H1 (cell line): ENCODE results near the gene ELAVL1. TPM values are rescaled to one million over a fixed set of nuclear protein-coding genes. Genes with fewer than 3 reads are reported as not detected.

ENCODE experiments used
- CTCF ChIA-PET: fragments of 300-600 bp; sonication (Branson Sonifier 250); formaldehyde crosslinking; loops from one replicate; lab custom pipeline; 2021; ENCODE audit not compliant: partially characterized antibody; lab: Charles Lee
- POLR2A ChIA-PET: fragments of 300-600 bp; sonication (Branson Sonifier 250); formaldehyde crosslinking; loops from one replicate; lab custom pipeline; 2021; ENCODE audit warnings: inconsistent platforms; ENCODE audit not compliant: partially characterized antibody; lab: Charles Lee
- DNase-seq, 2 experiments: peaks; one replicate each; pipeline versions ENCODE4 v3.0.0 to v3.0.0-alpha.2; 2010 to 2022; ENCODE audit warnings: low spot score in 2 of 2, low read depth in 1 of 2, mixed read lengths in 1 of 2
- FAIRE-seq: peaks from 2 replicates; lab custom pipeline; 2011; peaks lifted over from hg19 to GRCh38; lab: Jason Lieb, UNC
- H2AFZ ChIP-seq: 2 replicates; pipeline ENCODE4 v1.8.1; 2012; ENCODE audit warnings: low read length, inconsistent platforms
- H2AK5ac ChIP-seq: 2 replicates; pipeline ENCODE4 v1.6.1; 2013; ENCODE audit warnings: low read depth, low read length
- H2BK120ac ChIP-seq: replicated peaks from 2 replicates; pipeline ENCODE3; 2013; ENCODE audit warnings: low read depth, low read length, inconsistent platforms
- H2BK12ac ChIP-seq: 2 replicates; pipeline ENCODE4 v1.6.1; 2013; ENCODE audit warnings: low read depth, low read length
- H2BK15ac ChIP-seq: 2 replicates; pipeline ENCODE4 v1.6.1; 2013; ENCODE audit warnings: low read length
- H2BK20ac ChIP-seq: 2 replicates; pipeline ENCODE4 v1.6.1; 2013; ENCODE audit warnings: low read length
- H2BK5ac ChIP-seq: 2 replicates; pipeline ENCODE4 v1.6.1; 2013; ENCODE audit warnings: low read depth, low read length
- H3K14ac ChIP-seq: 2 replicates; pipeline ENCODE4 v1.6.1; 2013; ENCODE audit warnings: inconsistent platforms; ENCODE audit not compliant: insufficient read length
- H3K18ac ChIP-seq: 2 replicates; pipeline ENCODE4 v1.6.1; 2013; ENCODE audit warnings: low read length; ENCODE audit errors: extremely low read depth
- H3K23ac ChIP-seq: 2 replicates; pipeline ENCODE4 v1.6.1; 2013; ENCODE audit warnings: inconsistent platforms; ENCODE audit not compliant: insufficient read length
- H3K23me2 ChIP-seq: 2 replicates; pipeline ENCODE4 v1.6.1; 2013; ENCODE audit warnings: low read depth, low read length
- H3K27ac ChIP-seq: 2 replicates; pipeline ENCODE4 v1.6.1; 2011; ENCODE audit warnings: low read depth, low read length, inconsistent platforms
- H3K27me3 ChIP-seq, 4 experiments: replicated peaks in 1 of 4; 1 replicate in 1 of 4; 2 replicates in 3 of 4; pipeline versions ENCODE4 v1.6.1 to v1.8.1; 2011 to 2013; ENCODE audit warnings: low read length in 3 of 4, mild to moderate bottlenecking in 3 of 4, inconsistent platforms in 2 of 4, mixed read lengths in 2 of 4, moderate library complexity in 1 of 4; ENCODE audit not compliant: control insufficient read depth in 3 of 4, insufficient read depth in 3 of 4; ENCODE audit errors: extremely low read depth in 1 of 4
- H3K36me3 ChIP-seq, 4 experiments: 2 replicates each; pipeline versions ENCODE4 v1.6.1 to v1.8.1; 2011 to 2013; ENCODE audit warnings: mild to moderate bottlenecking in 4 of 4, low read length in 3 of 4, moderate library complexity in 2 of 4, control low read depth in 1 of 4, inconsistent platforms in 1 of 4; ENCODE audit not compliant: insufficient read depth in 4 of 4, control insufficient read depth in 2 of 4
- H3K4ac ChIP-seq: replicated peaks from 2 replicates; pipeline ENCODE3; 2013; ENCODE audit warnings: low read length, low read depth, mixed read lengths, inconsistent platforms; ENCODE audit not compliant: insufficient read length
- H3K4me1 ChIP-seq, 4 experiments: replicated peaks in 1 of 4; 1 replicate in 1 of 4; 2 replicates in 3 of 4; pipeline versions ENCODE4 v1.6.1 to v1.8.1; 2011 to 2013; ENCODE audit warnings: low read length in 3 of 4, inconsistent platforms in 2 of 4, mixed read lengths in 1 of 4; ENCODE audit not compliant: insufficient read depth in 4 of 4, control insufficient read depth in 3 of 4
- H3K4me2 ChIP-seq, 2 experiments: 2 replicates each; pipeline versions ENCODE4 v1.6.1 to v1.8.1; 2011 to 2013; ENCODE audit warnings: low read depth in 2 of 2, low read length in 2 of 2, control low read depth in 1 of 2, inconsistent platforms in 1 of 2, mild to moderate bottlenecking in 1 of 2; ENCODE audit not compliant: insufficient read depth in 1 of 2
- H3K4me3 ChIP-seq, 4 experiments: fragments of 200-600, 300-600 bp in 1 of 4; sonication (generic), shearing (Covaris generic), sonication (Bioruptor Twin) in 1 of 4; 2 replicates each; pipeline versions ENCODE4 v1.5.1 to v1.8.1; 2011 to 2016; ENCODE audit warnings: low read length in 4 of 4, low read depth in 3 of 4, control low read depth in 2 of 4, inconsistent platforms in 2 of 4, mild to moderate bottlenecking in 2 of 4, mixed read lengths in 1 of 4, moderate library complexity in 1 of 4; ENCODE audit not compliant: insufficient read depth in 2 of 4; ENCODE audit errors: extremely low read depth in 1 of 4
- H3K56ac ChIP-seq: replicated peaks from 2 replicates; pipeline ENCODE3; 2013; ENCODE audit warnings: low read depth, mild to moderate bottlenecking, mixed read lengths, low read length, inconsistent platforms; ENCODE audit not compliant: insufficient read length
- H3K79me1 ChIP-seq: 2 replicates; pipeline ENCODE4 v1.6.1; 2013; ENCODE audit warnings: low read depth, low read length, control low read depth
- H3K79me2 ChIP-seq, 2 experiments: 2 replicates each; pipeline versions ENCODE4 v1.6.1 to v1.8.1; 2012 to 2013; ENCODE audit warnings: low read length in 2 of 2, mild to moderate bottlenecking in 2 of 2, inconsistent platforms in 1 of 2; ENCODE audit not compliant: insufficient read depth in 2 of 2, control insufficient read depth in 1 of 2
- H3K9ac ChIP-seq, 4 experiments: replicated peaks in 1 of 4; 1 replicate in 1 of 4; 2 replicates in 3 of 4; pipeline versions ENCODE4 v1.6.1 to v1.8.1; 2011 to 2013; ENCODE audit warnings: low read depth in 3 of 4, low read length in 3 of 4, control low read depth in 2 of 4, mild to moderate bottlenecking in 2 of 4, moderate library complexity in 2 of 4, inconsistent platforms in 1 of 4; ENCODE audit errors: extremely low read depth in 1 of 4
- H3K9me3 ChIP-seq, 2 experiments: 2 replicates each; pipeline versions ENCODE4 v1.6.1 to v1.8.1; 2012 to 2013; ENCODE audit warnings: mild to moderate bottlenecking in 2 of 2, moderate library complexity in 2 of 2, control low read depth in 1 of 2, inconsistent platforms in 1 of 2, low read depth in 1 of 2, low read length in 1 of 2, mixed read lengths in 1 of 2; ENCODE audit not compliant: insufficient read depth in 2 of 2
- H4K20me1 ChIP-seq, 2 experiments: replicated peaks in 1 of 2; 2 replicates each; pipeline versions ENCODE3 to v1.8.1; 2011 to 2013; ENCODE audit warnings: inconsistent platforms in 2 of 2, low read length in 2 of 2, mild to moderate bottlenecking in 1 of 2; ENCODE audit not compliant: insufficient read depth in 2 of 2, control insufficient read depth in 1 of 2
- H4K5ac ChIP-seq: 2 replicates; pipeline ENCODE4 v1.6.1; 2013; ENCODE audit warnings: low read length, low read depth, mixed read lengths, inconsistent platforms; ENCODE audit not compliant: insufficient read length
- H4K8ac ChIP-seq: 2 replicates; pipeline ENCODE4 v1.8.0; 2013; ENCODE audit warnings: mild to moderate bottlenecking, moderate library complexity, low read length, inconsistent platforms; ENCODE audit not compliant: insufficient read depth; ENCODE audit errors: extremely low read depth
- H4K91ac ChIP-seq: replicated peaks from 2 replicates; pipeline ENCODE3; 2013; ENCODE audit warnings: low read length, mixed read lengths, inconsistent platforms; ENCODE audit not compliant: insufficient read length
- BACH1 ChIP-seq: IDR thresholded peaks from 2 replicates; pipeline ENCODE4 v1.6.1; 2012; ENCODE audit warnings: low read length, improper control_type of control experiment
- EZH2 ChIP-seq: fragments of 200-600 bp; sonication (generic); IDR thresholded peaks from 2 replicates; pipeline ENCODE4 v1.7.1; 2012; ENCODE audit warnings: low read depth, mild to moderate bottlenecking, moderate library complexity, low read length, inconsistent platforms; ENCODE audit not compliant: severe bottlenecking
- POLR2A ChIP-seq, 2 experiments: IDR thresholded peaks; 1 replicate in 1 of 2; 2 replicates in 1 of 2; pipeline ENCODE4 v1.6.1; 2011; ENCODE audit warnings: low read depth in 2 of 2, low read length in 2 of 2, mild to moderate bottlenecking in 2 of 2; ENCODE audit errors: control extremely low read depth in 1 of 2
- RFX5 ChIP-seq: IDR thresholded peaks from 2 replicates; pipeline ENCODE4 v1.6.1; 2011; ENCODE audit warnings: low read depth, low read length, improper control_type of control experiment, borderline replicate concordance
- SP4 ChIP-seq: IDR thresholded peaks from 2 replicates; pipeline ENCODE4 v1.6.1; 2012; ENCODE audit warnings: low read length, inconsistent platforms
- TBP ChIP-seq: IDR thresholded peaks from 2 replicates; pipeline ENCODE4 v1.6.1; 2011; ENCODE audit warnings: low read depth, low read length, improper control_type of control experiment
- USF2 ChIP-seq: IDR thresholded peaks from 2 replicates; pipeline ENCODE4 v1.6.1; 2011; ENCODE audit warnings: low read length, improper control_type of control experiment
- WGBS, 2 experiments: shearing (Covaris generic) in 1 of 2; methylation state at CpG; one replicate each; pipeline versions ENCODE4 v1.1.6 to v1.1.7; 2013 to 2015; ENCODE audit warnings: low lambda C conversion rate in 2 of 2, mixed read lengths in 2 of 2, inconsistent platforms in 1 of 2, low coverage in 1 of 2, missing lambda C conversion rate in 1 of 2; ENCODE audit not compliant: insufficient replicate concordance in 2 of 2, insufficient coverage in 1 of 2, insufficient read length in 1 of 2; ENCODE audit errors: extremely low coverage in 1 of 2, missing lambda C conversion rate in 1 of 2; 5-methylcytosine and 5-hydroxymethylcytosine counted together
- polyA plus RNA-seq, 7 experiments: library from polyadenylated mRNA; depleted of rRNA in 3 of 7; stranded (reverse) in 5 of 7; unstranded in 2 of 7; fragments of >200 nt in 5 of 7; fragments of 200-250 nt in 2 of 7; gene quantifications; 1 replicate in 5 of 7; 2 replicates in 1 of 7; 4 replicates in 1 of 7; pipeline versions ENCODE4 v1.2.1 to v1.2.3, GENCODE V29; 2011 to 2013; ENCODE audit warnings: missing spikeins in 2 of 7, mixed read lengths in 2 of 7
- total RNA-seq: library from RNA; stranded (reverse); fragmentation: NEBNext Ultra II Directional; extraction: Animal tissue kit (Norgen Biotek cat#: 25700); gene quantifications from 2 replicates; pipeline ENCODE4 v1.2.1, GENCODE V29; 2021
- TF ChIP-seq, protein P1 (sequence below): IDR thresholded peaks from 2 replicates; pipeline ENCODE4 v1.6.1; 2012; ENCODE audit warnings: low read length, inconsistent platforms

Gene ELAVL1
- total and polyA plus RNA-seq, 2 of the 8 experiments (the other 6 are each of a cell fraction or from before 2014, with no cell fraction given), result 56.7 to 163 TPM

GRCh38 chr19:7963566-7963965, 41.9 kb downstream of the ELAVL1 start:
- H2AFZ ChIP-seq, result no peak overlapping the region
- CTCF ChIA-PET, result interaction anchor here (1.1 to 1.4 kb wide), 2 partner anchors 19 to 34 kb away, joined by 3 to 5 read pairs; no protein-coding TSS in a partner anchor
- TF ChIP-seq POLR2A (IDR thresholded peaks at IDR 0.05; ENCODE audit: control extremely low read depth in 1 of 2, low read depth in 2 of 2, low read length in 2 of 2) (no peak), SP4 (no peak), EZH2 (no peak), BACH1 (no peak), RFX5 (no peak), USF2 (no peak), TBP (no peak)
- TF ChIP-seq, protein P1, sequence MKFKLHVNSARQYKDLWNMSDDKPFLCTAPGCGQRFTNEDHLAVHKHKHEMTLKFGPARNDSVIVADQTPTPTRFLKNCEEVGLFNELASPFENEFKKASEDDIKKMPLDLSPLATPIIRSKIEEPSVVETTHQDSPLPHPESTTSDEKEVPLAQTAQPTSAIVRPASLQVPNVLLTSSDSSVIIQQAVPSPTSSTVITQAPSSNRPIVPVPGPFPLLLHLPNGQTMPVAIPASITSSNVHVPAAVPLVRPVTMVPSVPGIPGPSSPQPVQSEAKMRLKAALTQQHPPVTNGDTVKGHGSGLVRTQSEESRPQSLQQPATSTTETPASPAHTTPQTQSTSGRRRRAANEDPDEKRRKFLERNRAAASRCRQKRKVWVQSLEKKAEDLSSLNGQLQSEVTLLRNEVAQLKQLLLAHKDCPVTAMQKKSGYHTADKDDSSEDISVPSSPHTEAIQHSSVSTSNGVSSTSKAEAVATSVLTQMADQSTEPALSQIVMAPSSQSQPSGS, result no peak
- H3K4me1 ChIP-seq, result peaks cover 0 to 1% (median 0%) of the 10 kb centered on the region in 4 experiments; a peak in 1 of 7 replicates
- H3K9me3 ChIP-seq, result no peaks in the 10 kb centered on the region
- H2BK20ac ChIP-seq, result no peak overlapping the region
- no peak overlapping the region for H2BK12ac ChIP-seq
- no peak overlapping the region for H3K4me2 ChIP-seq
- no peak overlapping the region for H3K27ac ChIP-seq
- no peak for FAIRE-seq
- POLR2A ChIA-PET, result no interaction called here
- H3K23ac ChIP-seq, result no peak overlapping the region
- peaks cover 5 to 10% of the 10 kb centered on the region in 2 experiments for H4K20me1 ChIP-seq
- 94% methylated on average over 25 of the region's 25 CpGs; no CpG with 5 or more reads in 1 of the 2 experiments for WGBS, 2 experiments
- no peaks in the 10 kb centered on the region for H3K27me3 ChIP-seq
- no peak overlapping the region for H2AK5ac ChIP-seq
- H2BK5ac ChIP-seq, result no peak overlapping the region
- H3K9ac ChIP-seq, result no peak overlapping the region
- no peak overlapping the region for H2BK15ac ChIP-seq
- H3K56ac ChIP-seq, result no peak overlapping the region
- no peak for DNase-seq
- H4K91ac ChIP-seq, result no peak overlapping the region
- H3K14ac ChIP-seq, result no peak overlapping the region
- H3K4me3 ChIP-seq, result no peak overlapping the region
- no peak overlapping the region for H3K18ac ChIP-seq
- H3K4ac ChIP-seq, result no peak overlapping the region
- peaks cover 33 to 66% (median 62%) of the 10 kb centered on the region in 4 experiments for H3K36me3 ChIP-seq
- no peaks in the 10 kb centered on the region; the same call in none of the 2 replicates for H3K79me1 ChIP-seq
- H3K23me2 ChIP-seq, result no peaks in the 10 kb centered on the region
- H4K5ac ChIP-seq, result no peak overlapping the region
- no peak overlapping the region for H4K8ac ChIP-seq
- H2BK120ac ChIP-seq, result no peak overlapping the region
- no peaks in the 10 kb centered on the region for H3K79me2 ChIP-seq
